Epithelial cell of proximal tubule (primary cell): ENCODE results near the gene AMMECR1L. TPM values are rescaled to one million over a fixed set of nuclear protein-coding genes. Genes with fewer than 3 reads are reported as not detected.

ENCODE experiments used
- DNase-seq: peaks from one replicate; pipeline ENCODE4 v3.0.0-alpha.2; 2011; ENCODE audit warnings: low read depth
- H3K4me3 ChIP-seq: 2 replicates; pipeline ENCODE4 v1.5.1; 2011; ENCODE audit warnings: low read depth, mild to moderate bottlenecking, low read length
- total RNA-seq: library from RNA; depleted of rRNA; stranded (reverse); fragments of >200 nt; gene quantifications from 2 replicates; pipeline ENCODE4 v1.2.3, GENCODE V29; 2015
- TF ChIP-seq, protein P1 (sequence below): conservative IDR thresholded peaks from 2 replicates; pipeline ENCODE4 v1.5.1; 2012; ENCODE audit warnings: low read depth, mild to moderate bottlenecking, low read length

Gene AMMECR1L
- total RNA-seq, 1 donor from 2014 or later, result 10.7 TPM

DNA sequence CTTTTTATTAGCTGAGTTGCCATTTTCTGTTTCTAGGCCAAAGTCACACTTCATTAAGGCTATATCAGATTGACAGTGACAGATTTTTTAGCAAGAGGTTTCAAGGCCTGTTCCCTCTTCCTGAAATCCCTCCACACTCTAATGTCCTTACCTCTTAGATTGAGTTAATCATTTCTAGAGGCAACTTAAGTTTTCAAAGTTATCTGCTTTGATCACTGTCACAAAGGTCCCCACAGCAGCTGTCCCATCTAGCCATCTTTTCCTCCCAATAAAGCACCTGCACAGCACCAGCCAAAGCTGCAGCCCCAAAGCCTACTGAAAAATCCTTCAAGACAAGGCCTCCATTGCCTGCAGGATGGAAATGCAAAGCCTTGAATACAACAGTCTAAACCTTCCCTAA lies 13.4 kb downstream of the AMMECR1L start:
- H3K4me3 ChIP-seq, result no peak overlapping the region
- no peak for DNase-seq
- TF ChIP-seq, protein P1, sequence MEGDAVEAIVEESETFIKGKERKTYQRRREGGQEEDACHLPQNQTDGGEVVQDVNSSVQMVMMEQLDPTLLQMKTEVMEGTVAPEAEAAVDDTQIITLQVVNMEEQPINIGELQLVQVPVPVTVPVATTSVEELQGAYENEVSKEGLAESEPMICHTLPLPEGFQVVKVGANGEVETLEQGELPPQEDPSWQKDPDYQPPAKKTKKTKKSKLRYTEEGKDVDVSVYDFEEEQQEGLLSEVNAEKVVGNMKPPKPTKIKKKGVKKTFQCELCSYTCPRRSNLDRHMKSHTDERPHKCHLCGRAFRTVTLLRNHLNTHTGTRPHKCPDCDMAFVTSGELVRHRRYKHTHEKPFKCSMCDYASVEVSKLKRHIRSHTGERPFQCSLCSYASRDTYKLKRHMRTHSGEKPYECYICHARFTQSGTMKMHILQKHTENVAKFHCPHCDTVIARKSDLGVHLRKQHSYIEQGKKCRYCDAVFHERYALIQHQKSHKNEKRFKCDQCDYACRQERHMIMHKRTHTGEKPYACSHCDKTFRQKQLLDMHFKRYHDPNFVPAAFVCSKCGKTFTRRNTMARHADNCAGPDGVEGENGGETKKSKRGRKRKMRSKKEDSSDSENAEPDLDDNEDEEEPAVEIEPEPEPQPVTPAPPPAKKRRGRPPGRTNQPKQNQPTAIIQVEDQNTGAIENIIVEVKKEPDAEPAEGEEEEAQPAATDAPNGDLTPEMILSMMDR, result no peak

DNA sequence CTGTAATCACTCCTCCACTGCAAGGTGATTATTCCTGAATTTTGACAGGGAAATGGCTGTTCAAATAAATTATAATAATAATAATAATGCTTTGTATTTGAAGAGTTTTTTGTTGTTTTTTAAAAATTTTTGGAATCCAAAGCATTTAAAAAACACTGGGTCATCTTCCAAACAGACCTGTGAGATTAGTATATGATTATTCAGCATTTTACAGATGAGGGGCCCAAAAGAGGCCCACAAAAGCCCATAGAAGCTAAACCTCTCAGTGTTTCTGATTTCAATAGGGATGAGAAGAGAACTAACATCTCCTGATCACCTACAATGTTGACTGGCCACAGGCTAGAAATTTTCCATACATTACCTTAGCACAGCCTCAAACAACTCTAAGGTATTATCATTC lies 19.8 kb downstream of the AMMECR1L start:
- no peak overlapping the region for H3K4me3 ChIP-seq
- DNase-seq, result no peak
- TF ChIP-seq, protein P1, result no peak

DNA sequence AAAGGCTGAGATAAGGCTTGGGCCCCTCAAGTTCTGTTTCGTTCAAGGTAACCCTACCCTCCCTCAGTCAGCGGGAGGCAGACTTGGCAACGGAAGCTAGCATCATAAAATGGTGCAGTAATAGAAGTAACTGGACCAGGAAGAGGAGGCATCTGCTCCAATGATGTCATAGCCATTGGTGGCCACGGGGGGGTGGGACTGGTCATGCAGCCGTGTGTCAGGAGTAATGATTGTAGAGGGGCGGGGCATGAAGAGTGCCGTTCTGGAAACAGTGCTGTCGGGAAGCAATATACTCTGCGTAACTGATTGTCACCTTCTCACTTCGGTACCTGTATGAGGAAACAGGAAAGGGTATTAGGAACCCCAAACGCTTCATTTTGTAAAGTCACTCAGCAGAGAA lies 20.9 kb downstream of the AMMECR1L start:
- no peak for DNase-seq
- TF ChIP-seq, protein P1, result peak; percentile 14

DNA sequence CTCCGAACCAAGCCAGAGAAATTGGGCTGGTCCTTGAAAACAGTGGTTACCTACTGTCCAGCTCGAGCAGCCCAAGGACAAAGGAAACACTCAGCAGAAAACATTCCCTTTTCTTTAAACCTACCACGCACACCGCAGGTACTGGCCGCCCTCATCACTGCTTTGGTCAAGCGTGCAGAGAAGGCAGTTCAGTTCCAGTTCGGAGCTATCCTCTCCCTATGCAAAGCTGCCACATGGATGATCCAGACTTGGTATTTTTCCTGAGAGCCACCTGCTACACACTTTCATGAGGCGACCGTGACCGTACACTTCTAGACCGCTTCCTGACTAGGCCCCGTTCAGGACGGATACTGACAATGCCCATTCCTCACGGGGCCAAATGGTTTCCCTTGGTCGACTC lies 23.5 kb downstream of the AMMECR1L start:
- H3K4me3 ChIP-seq, result no peak overlapping the region
- TF ChIP-seq, protein P1, result no peak
- DNase-seq, result no peak

More for the DNA sequence above, 20.9 kb downstream of the AMMECR1L start:
- H3K4me3 ChIP-seq, result no peak overlapping the region

DNA sequence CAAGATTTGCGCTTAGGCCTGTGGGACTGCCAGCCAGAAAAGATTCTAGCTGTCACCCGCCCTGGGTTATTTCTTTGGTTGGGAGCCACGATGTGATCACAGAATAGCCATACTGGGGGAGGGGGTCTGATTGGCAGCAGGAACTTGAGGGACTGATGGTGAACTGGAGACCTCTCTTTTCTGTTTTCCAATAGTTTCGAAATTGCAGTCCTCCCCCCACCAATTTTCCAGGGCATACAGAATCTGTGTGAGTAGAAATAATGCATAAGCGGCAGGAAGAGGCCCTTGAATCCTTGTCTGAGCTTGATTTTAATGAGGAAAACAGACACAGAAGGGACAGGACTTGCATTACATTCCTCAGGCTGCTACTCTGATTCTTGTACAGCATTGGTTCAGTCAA lies 25.6 kb downstream of the AMMECR1L start:
- TF ChIP-seq, protein P1, result no peak
- DNase-seq, result no peak
- H3K4me3 ChIP-seq, result no peak overlapping the region

DNA sequence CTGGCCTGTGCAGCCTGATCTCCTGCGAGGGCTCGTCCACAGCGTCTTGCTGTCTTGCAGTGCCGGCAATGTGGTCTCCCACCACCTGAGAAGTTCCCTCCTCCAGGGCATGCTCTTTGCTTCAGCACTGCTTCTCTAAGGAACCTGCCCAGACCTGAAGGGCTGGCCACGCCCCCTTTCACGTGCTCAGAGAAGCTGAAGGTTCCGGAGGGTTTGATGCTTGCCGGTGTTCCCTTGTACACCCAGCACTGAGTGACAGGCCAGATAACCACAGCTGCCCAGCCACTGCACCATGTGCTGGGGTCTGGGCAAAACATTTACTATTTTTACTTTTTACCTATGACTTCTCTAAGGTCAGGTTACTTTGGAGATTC lies 26.1 kb downstream of the AMMECR1L start:
- TF ChIP-seq, protein P1, result no peak
- no peak for DNase-seq
- no peak overlapping the region for H3K4me3 ChIP-seq

DNA sequence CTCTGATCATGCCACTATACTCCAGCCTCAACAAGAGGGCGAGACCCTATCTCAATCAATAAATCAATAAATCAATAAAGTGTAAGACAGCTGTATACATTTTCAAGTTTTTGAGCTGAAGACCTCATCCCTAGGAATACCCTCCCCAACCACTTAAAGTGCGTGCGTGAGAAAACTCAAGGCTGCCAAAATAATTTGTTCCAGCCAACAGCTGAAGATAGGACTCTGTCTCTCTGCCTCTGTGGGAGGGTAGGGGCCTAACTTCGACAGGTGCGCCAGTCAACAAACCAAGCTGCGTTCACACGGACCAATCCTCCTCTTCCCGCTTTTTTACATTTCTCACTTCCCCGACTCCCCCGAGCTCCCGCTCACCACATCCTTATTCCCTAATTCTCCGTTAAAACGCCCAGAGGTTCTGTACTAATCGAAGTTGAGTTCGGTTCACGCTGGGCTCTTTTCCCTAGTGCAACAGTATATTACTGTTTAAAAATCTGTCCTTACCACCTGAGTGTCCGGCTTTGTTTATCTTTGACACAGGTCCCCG lies 28.4 kb downstream of the AMMECR1L start:
- peak overlapping the region; percentile 92 for H3K4me3 ChIP-seq
- no peak for DNase-seq
- TF ChIP-seq, protein P1, result no peak
